Chondrocyte (in vitro differentiated cells): ENCODE results near the gene ABTB1. TPM values are rescaled to one million over a fixed set of nuclear protein-coding genes. Genes with fewer than 3 reads are reported as not detected.
A peak's percentile ranks its signal among the peaks of the same experiment; 100 is the strongest.

Experiments used
- DNase-seq: peaks from one replicate; pipeline ENCODE4 v3.0.0; 2021; ENCODE audit warnings: mixed read lengths, low spot score
- H3K27ac Mint-ChIP-seq: one replicate; pipeline ENCODE4 v1.8.0; 2021; ENCODE audit warnings: mild to moderate bottlenecking, moderate library complexity, mixed read lengths; ENCODE audit not compliant: unreplicated experiment
- H3K27me3 Mint-ChIP-seq: 2 replicates; pipeline ENCODE4 v1.8.0; 2021; ENCODE audit warnings: low read depth, mixed read lengths
- H3K36me3 Mint-ChIP-seq: 2 replicates; pipeline ENCODE4 v1.8.0; 2021; ENCODE audit warnings: low read depth, mixed read lengths
- H3K4me1 Mint-ChIP-seq: 2 replicates; pipeline ENCODE4 v1.8.0; 2021; ENCODE audit warnings: low read depth, mild to moderate bottlenecking, mixed read lengths
- H3K4me3 Mint-ChIP-seq: one replicate; pipeline ENCODE4 v1.8.0; 2021; ENCODE audit warnings: mild to moderate bottlenecking, moderate library complexity, mixed read lengths; ENCODE audit not compliant: unreplicated experiment
- H3K9me3 Mint-ChIP-seq: 2 replicates; pipeline ENCODE4 v1.8.0; 2021; ENCODE audit warnings: low read depth, mixed read lengths
- total RNA-seq: library from RNA; stranded (reverse); gene quantifications from 3 replicates; pipeline ENCODE4 v1.2.1, GENCODE V29; 2021
- TF ChIP-seq, protein P1 (sequence below): fragments of 200-600 bp; sonication (generic); IDR thresholded peaks from 2 replicates; pipeline ENCODE4 v1.5.0; 2021; ENCODE audit warnings: antibody characterized with exemption, mild to moderate bottlenecking, moderate library complexity

The ABTB1 gene
- total RNA-seq, 1 donor from 2014 or later: 26.7 TPM

- Mint-ChIP-seq H3K27me3 (no peaks in the 10 kb centered on the region), H3K27ac (peak overlapping the region; percentile 68), H3K9me3 (no peaks in the 10 kb centered on the region), H3K36me3 (peaks cover 12% of the 10 kb centered on the region), H3K4me3 (no peak overlapping the region), H3K4me1 (peaks cover 15% of the 10 kb centered on the region)
- TF ChIP-seq, protein P1, sequence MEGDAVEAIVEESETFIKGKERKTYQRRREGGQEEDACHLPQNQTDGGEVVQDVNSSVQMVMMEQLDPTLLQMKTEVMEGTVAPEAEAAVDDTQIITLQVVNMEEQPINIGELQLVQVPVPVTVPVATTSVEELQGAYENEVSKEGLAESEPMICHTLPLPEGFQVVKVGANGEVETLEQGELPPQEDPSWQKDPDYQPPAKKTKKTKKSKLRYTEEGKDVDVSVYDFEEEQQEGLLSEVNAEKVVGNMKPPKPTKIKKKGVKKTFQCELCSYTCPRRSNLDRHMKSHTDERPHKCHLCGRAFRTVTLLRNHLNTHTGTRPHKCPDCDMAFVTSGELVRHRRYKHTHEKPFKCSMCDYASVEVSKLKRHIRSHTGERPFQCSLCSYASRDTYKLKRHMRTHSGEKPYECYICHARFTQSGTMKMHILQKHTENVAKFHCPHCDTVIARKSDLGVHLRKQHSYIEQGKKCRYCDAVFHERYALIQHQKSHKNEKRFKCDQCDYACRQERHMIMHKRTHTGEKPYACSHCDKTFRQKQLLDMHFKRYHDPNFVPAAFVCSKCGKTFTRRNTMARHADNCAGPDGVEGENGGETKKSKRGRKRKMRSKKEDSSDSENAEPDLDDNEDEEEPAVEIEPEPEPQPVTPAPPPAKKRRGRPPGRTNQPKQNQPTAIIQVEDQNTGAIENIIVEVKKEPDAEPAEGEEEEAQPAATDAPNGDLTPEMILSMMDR: no peak
- no peak for DNase-seq
Measured at GRCh38 chr3:127723011-127723567, 50.3 kb downstream of the ABTB1 start.

DNA sequence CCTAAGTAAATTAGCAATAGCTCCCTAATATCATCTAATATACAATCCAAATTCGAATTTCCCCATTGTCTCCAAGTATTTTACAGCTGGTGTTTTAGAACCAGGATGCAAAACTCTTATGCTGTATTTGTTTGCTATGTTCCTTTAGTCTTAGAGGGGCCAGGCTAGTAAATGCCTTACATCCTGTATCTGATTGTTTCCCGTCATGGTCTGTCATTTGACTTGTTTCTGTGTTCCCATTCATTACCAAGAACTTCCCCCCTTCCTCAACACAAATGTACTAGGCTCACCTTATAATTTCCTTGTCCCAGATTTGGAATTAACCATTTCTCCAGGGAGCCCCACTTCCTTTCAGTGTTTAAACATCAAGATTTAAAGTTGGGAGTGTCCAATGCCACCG is 54.1 kb downstream of the ABTB1 start:
- TF ChIP-seq, protein P1: no peak
- Mint-ChIP-seq H3K36me3 (peaks cover 4% of the 10 kb centered on the region), H3K4me1 (peaks cover 30% of the 10 kb centered on the region), H3K27me3 (no peaks in the 10 kb centered on the region), H3K9me3 (no peaks in the 10 kb centered on the region), H3K27ac (no peak overlapping the region), H3K4me3 (no peak overlapping the region)
- no peak for DNase-seq

- no peak for DNase-seq
- peaks cover 4% of the 10 kb centered on the region for H3K36me3 Mint-ChIP-seq
- H3K27ac Mint-ChIP-seq: no peak overlapping the region
- TF ChIP-seq, protein P1: no peak
- H3K4me1 Mint-ChIP-seq: peaks cover 31% of the 10 kb centered on the region
- H3K9me3 Mint-ChIP-seq: no peaks in the 10 kb centered on the region
- H3K4me3 Mint-ChIP-seq: no peak overlapping the region
- no peaks in the 10 kb centered on the region for H3K27me3 Mint-ChIP-seq
Measured at GRCh38 chr3:127728417-127729015, 55.8 kb downstream of the ABTB1 start.

DNA sequence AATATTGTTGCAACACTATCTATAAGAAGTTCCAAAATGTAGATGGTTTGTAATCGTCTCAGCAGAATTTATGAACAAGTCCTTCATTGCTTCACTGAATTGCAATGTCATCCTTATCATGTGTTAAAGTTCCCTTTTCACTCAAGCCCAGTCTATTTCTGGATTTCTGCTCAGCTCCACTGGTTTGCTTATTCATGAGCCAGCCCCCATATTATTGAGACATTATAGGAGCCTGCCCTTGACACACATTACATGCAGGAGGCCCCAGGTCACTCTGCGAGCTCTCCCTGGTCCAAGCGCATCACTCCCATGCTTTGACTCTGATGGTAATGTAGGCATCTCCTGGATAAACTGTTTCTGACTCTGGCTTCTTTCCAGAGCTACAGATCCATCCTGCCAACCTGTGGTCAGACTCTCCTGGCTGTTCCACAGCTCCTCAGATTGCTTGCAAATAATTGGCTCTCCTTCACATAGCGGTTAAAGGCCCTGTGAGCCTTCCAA is 56.9 kb downstream of the ABTB1 start:
- Mint-ChIP-seq H3K27ac (no peak overlapping the region), H3K4me1 (peaks cover 38% of the 10 kb centered on the region), H3K36me3 (peaks cover 4% of the 10 kb centered on the region), H3K9me3 (no peaks in the 10 kb centered on the region), H3K27me3 (no peaks in the 10 kb centered on the region), H3K4me3 (no peak overlapping the region)
- DNase-seq: no peak
- TF ChIP-seq, protein P1: no peak

DNA sequence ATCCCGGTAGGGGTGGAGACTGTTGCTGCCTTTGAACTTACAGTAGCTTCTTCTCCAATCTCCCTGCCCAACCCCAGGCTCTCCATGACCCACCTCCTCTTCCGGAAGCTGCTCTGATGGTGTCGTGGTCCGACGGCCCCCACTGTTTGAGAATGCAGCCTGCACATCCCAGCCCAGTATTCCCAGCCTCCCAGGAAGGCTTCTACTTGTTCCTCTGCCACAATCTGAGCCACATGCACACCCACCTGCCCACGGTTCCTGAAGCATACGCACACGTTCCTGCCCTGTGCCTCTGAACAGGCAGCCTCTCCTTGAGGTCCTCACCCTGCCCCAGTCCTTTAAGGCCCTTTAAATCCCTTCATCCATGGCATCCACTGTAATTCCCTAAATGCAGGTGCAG is 57.4 kb downstream of the ABTB1 start:
- DNase-seq: no peak
- Mint-ChIP-seq H3K36me3 (no peaks in the 10 kb centered on the region), H3K27me3 (no peaks in the 10 kb centered on the region), H3K4me3 (no peak overlapping the region), H3K27ac (no peak overlapping the region), H3K4me1 (peaks cover 44% of the 10 kb centered on the region), H3K9me3 (no peaks in the 10 kb centered on the region)
- TF ChIP-seq, protein P1: no peak

Other genes starting within 250 kb of the ABTB1 start
- 32.5 to 40.3 TPM (median 37.2 TPM) in 3 replicates for gene TPRA1, start 82.2 kb upstream of the ABTB1 start, total RNA-seq
- 14.6 to 29.0 TPM (median 15.1 TPM) in 3 replicates for gene MCM2, start 74.5 kb upstream of the ABTB1 start, total RNA-seq
- 4.3 to 10.8 TPM (median 10.7 TPM) in 3 replicates for gene PODXL2, start 43.8 kb upstream of the ABTB1 start, total RNA-seq
- gene MGLL, start 149.6 kb downstream of the ABTB1 start, total RNA-seq: 36.4 to 61.0 TPM (median 59.5 TPM) in 3 replicates
- not detected in 3 replicates for gene KBTBD12, start 242.3 kb downstream of the ABTB1 start, total RNA-seq